BLaER1 treated with 17β-estradiol and CSF1 and Interleukin-3, amounts not matched to agents 10 nM and 100 nM (cell line): ENCODE data around the gene ST6GALNAC2.

Experiments
- H3K27ac ChIP-seq, 11 experiments: shearing (Covaris generic); formaldehyde crosslinking; 2 replicates each; pipeline ENCODE4 v1.8.1; 2022
- H3K27me3 ChIP-seq, 11 experiments: shearing (Covaris generic); formaldehyde crosslinking; 2 replicates each; pipeline ENCODE4 v1.8.1; 2022
- H3K36me3 ChIP-seq, 11 experiments: shearing (Covaris generic); formaldehyde crosslinking; 2 replicates each; pipeline ENCODE4 v1.8.1; 2022
- H3K4me1 ChIP-seq, 10 experiments: shearing (Covaris generic); formaldehyde crosslinking; 2 replicates each; pipeline ENCODE4 v1.8.1; 2022
- H3K4me2 ChIP-seq, 11 experiments: shearing (Covaris generic); formaldehyde crosslinking; 2 replicates each; pipeline ENCODE4 v1.8.1; 2022
- H3K4me3 ChIP-seq, 10 experiments: shearing (Covaris generic); formaldehyde crosslinking; 2 replicates each; pipeline ENCODE4 v1.8.1; 2022
- H3K9ac ChIP-seq, 11 experiments: shearing (Covaris generic); formaldehyde crosslinking; 2 replicates each; pipeline ENCODE4 v1.8.1; 2022
- H3K9me3 ChIP-seq, 11 experiments: shearing (Covaris generic); formaldehyde crosslinking; replicated peaks in 1 of 11; 2 replicates each; pipeline ENCODE4 v1.8.1; 2022
- H4K20me1 ChIP-seq, 11 experiments: shearing (Covaris generic); formaldehyde crosslinking; 2 replicates each; pipeline ENCODE4 v1.8.1; 2022
- Cebpa-rat ChIP-seq, 11 experiments: shearing (Covaris generic); IDR thresholded peaks; 2 replicates each; pipeline ENCODE4 v1.8.1; 2022

Gene ST6GALNAC2

GRCh38 chr17:76576189-76576588 lies 9.5 kb downstream of the ST6GALNAC2 start:
- Histone ChIP-seq H3K4me3 (no peak overlapping the region), H3K9me3 (peaks cover 0 to 5% (median under 1%) of the 10 kb centered on the region in 11 experiments; a peak in 10 of 22 replicates), H3K4me2 (no peak overlapping the region), H3K9ac (no peak overlapping the region), H3K4me1 (peaks cover 20 to 33% (median 30%) of the 10 kb centered on the region in 10 experiments), H3K36me3 (no peaks in the 10 kb centered on the region), H3K27me3 (peaks cover 21 to 49% (median 30%) of the 10 kb centered on the region in 11 experiments), H3K27ac (no peak overlapping the region), H4K20me1 (peaks cover 0 to 29% (median 22%) of the 10 kb centered on the region in 11 experiments; a peak in 17 of 22 replicates)
- no peak for TF ChIP-seq Cebpa-rat (IDR thresholded peaks at IDR 0.05)

- Histone ChIP-seq H3K36me3 (no peaks in the 10 kb centered on the region), H3K4me2 (no peak overlapping the region), H4K20me1 (peaks cover 0 to 35% (median 25%) of the 10 kb centered on the region in 11 experiments; a peak in 17 of 22 replicates), H3K4me3 (no peak overlapping the region), H3K27me3 (peaks cover 26 to 52% (median 36%) of the 10 kb centered on the region in 11 experiments), H3K27ac (no peak overlapping the region), H3K4me1 (peaks cover 16 to 33% (median 30%) of the 10 kb centered on the region in 10 experiments), H3K9ac (no peak overlapping the region), H3K9me3 (peaks cover 0 to 11% (median 6%) of the 10 kb centered on the region in 11 experiments; a peak in 17 of 22 replicates)
- TF ChIP-seq Cebpa-rat (IDR thresholded peaks at IDR 0.05) = no peak
These were observed 10.1 kb downstream of the ST6GALNAC2 start for GRCh38 chr17:76575570-76575969.

GRCh38 chr17:76574166-76574565 lies 11.5 kb downstream of the ST6GALNAC2 start:
- Histone ChIP-seq H3K4me1 (peaks cover 13 to 29% (median 25%) of the 10 kb centered on the region in 10 experiments), H3K27ac (no peak overlapping the region), H3K27me3 (peaks cover 28 to 56% (median 45%) of the 10 kb centered on the region in 11 experiments), H3K4me3 (no peak overlapping the region), H4K20me1 (peaks cover 0 to 46% (median 35%) of the 10 kb centered on the region in 11 experiments; a peak in 17 of 22 replicates), H3K9ac (no peak overlapping the region), H3K4me2 (no peak overlapping the region), H3K36me3 (no peaks in the 10 kb centered on the region), H3K9me3 (peaks cover 0 to 18% (median 9%) of the 10 kb centered on the region in 11 experiments; a peak in 17 of 22 replicates)
- TF ChIP-seq Cebpa-rat (IDR thresholded peaks at IDR 0.05) = no peak

GRCh38 chr17:76573096-76573495 lies 12.6 kb downstream of the ST6GALNAC2 start:
- H3K4me1 ChIP-seq = peaks cover 15 to 25% (median 23%) of the 10 kb centered on the region in 10 experiments
- no peak overlapping the region for H3K4me3 ChIP-seq
- H3K27ac ChIP-seq = no peak overlapping the region
- H3K9ac ChIP-seq = no peak overlapping the region
- H3K36me3 ChIP-seq = no peaks in the 10 kb centered on the region
- peaks cover 28 to 58% (median 45%) of the 10 kb centered on the region in 11 experiments for H3K27me3 ChIP-seq
- H4K20me1 ChIP-seq = peaks cover 0 to 53% (median 41%) of the 10 kb centered on the region in 11 experiments; a peak in 19 of 22 replicates
- peaks cover 0 to 18% (median 9%) of the 10 kb centered on the region in 11 experiments; a peak in 17 of 22 replicates for H3K9me3 ChIP-seq
- TF ChIP-seq Cebpa-rat (IDR thresholded peaks at IDR 0.05) = no peak
- peak overlapping the region; percentile 48 to 82 (median 68); a peak in 21 of 22 replicates for H3K4me2 ChIP-seq

- Histone ChIP-seq H3K36me3 (peaks cover 0 to 3% (median 1%) of the 10 kb centered on the region in 11 experiments; a peak in 5 of 22 replicates), H3K9ac (no peak overlapping the region), H3K4me1 (peaks cover 22 to 33% (median 28%) of the 10 kb centered on the region in 10 experiments), H3K27ac (no peak overlapping the region), H3K9me3 (peaks cover 0 to 18% (median 9%) of the 10 kb centered on the region in 11 experiments; a peak in 17 of 22 replicates), H4K20me1 (peaks cover 2 to 60% (median 49%) of the 10 kb centered on the region in 11 experiments; a peak in 21 of 22 replicates), H3K4me2 (peak overlapping the region; percentile 48 to 82 (median 68)), H3K27me3 (peaks cover 28 to 62% (median 45%) of the 10 kb centered on the region in 11 experiments), H3K4me3 (no peak overlapping the region)
- no peak for TF ChIP-seq Cebpa-rat (IDR thresholded peaks at IDR 0.05)
These were observed 13.3 kb downstream of the ST6GALNAC2 start for GRCh38 chr17:76572201-76572910.

- no peak overlapping the region for H3K4me3 ChIP-seq
- peaks cover 16 to 74% (median 62%) of the 10 kb centered on the region in 11 experiments; a peak in 21 of 22 replicates for H4K20me1 ChIP-seq
- H3K9me3 ChIP-seq = peaks cover 0 to 18% (median 9%) of the 10 kb centered on the region in 11 experiments; a peak in 17 of 22 replicates
- no peak overlapping the region for H3K4me2 ChIP-seq
- H3K9ac ChIP-seq = no peak overlapping the region
- H3K4me1 ChIP-seq = peaks cover 27 to 47% (median 38%) of the 10 kb centered on the region in 10 experiments
- H3K27ac ChIP-seq = no peak overlapping the region
- TF ChIP-seq Cebpa-rat (IDR thresholded peaks at IDR 0.05) = no peak
- peaks cover 6 to 17% (median 15%) of the 10 kb centered on the region in 11 experiments for H3K36me3 ChIP-seq
- H3K27me3 ChIP-seq = peaks cover 28 to 62% (median 45%) of the 10 kb centered on the region in 11 experiments
These were observed 14.7 kb downstream of the ST6GALNAC2 start for GRCh38 chr17:76570877-76571471.

GRCh38 chr17:76570457-76570856 lies 15.2 kb downstream of the ST6GALNAC2 start:
- H3K4me3 ChIP-seq = no peak overlapping the region
- H3K9ac ChIP-seq = no peak overlapping the region
- H3K27me3 ChIP-seq = peaks cover 28 to 60% (median 43%) of the 10 kb centered on the region in 11 experiments
- H3K9me3 ChIP-seq = peaks cover 0 to 18% (median 9%) of the 10 kb centered on the region in 11 experiments; a peak in 17 of 22 replicates
- no peak overlapping the region for H3K4me2 ChIP-seq
- H3K36me3 ChIP-seq = peaks cover 11 to 22% (median 20%) of the 10 kb centered on the region in 11 experiments
- H4K20me1 ChIP-seq = peaks cover 21 to 79% (median 68%) of the 10 kb centered on the region in 11 experiments; a peak in 21 of 22 replicates
- no peak for TF ChIP-seq Cebpa-rat (IDR thresholded peaks at IDR 0.05)
- H3K4me1 ChIP-seq = peaks cover 27 to 52% (median 38%) of the 10 kb centered on the region in 10 experiments
- no peak overlapping the region for H3K27ac ChIP-seq

- H3K4me3 ChIP-seq = no peak overlapping the region
- peaks cover 18 to 29% (median 27%) of the 10 kb centered on the region in 11 experiments for H3K36me3 ChIP-seq
- H3K4me2 ChIP-seq = no peak overlapping the region
- no peak for TF ChIP-seq Cebpa-rat (IDR thresholded peaks at IDR 0.05)
- H3K27me3 ChIP-seq = peaks cover 28 to 60% (median 41%) of the 10 kb centered on the region in 11 experiments
- H4K20me1 ChIP-seq = peaks cover 28 to 86% (median 75%) of the 10 kb centered on the region in 11 experiments; a peak in 21 of 22 replicates
- H3K4me1 ChIP-seq = peaks cover 27 to 55% (median 38%) of the 10 kb centered on the region in 10 experiments
- H3K9ac ChIP-seq = no peak overlapping the region
- H3K27ac ChIP-seq = no peak overlapping the region
- peaks cover 0 to 18% (median 9%) of the 10 kb centered on the region in 11 experiments; a peak in 17 of 22 replicates for H3K9me3 ChIP-seq
These were observed 15.9 kb downstream of the ST6GALNAC2 start for GRCh38 chr17:76569607-76570279.
